ENCODE data around the gene NEUROG2. TPM values are rescaled to one million over a fixed set of nuclear protein-coding genes. Genes with fewer than 3 reads are reported as not detected.
A peak's percentile ranks its signal among the peaks of the same experiment; 100 is the strongest.
"Not testable (repeated sequence)": the region's sequence is repeated elsewhere in the genome, so short reads cannot be mapped to it uniquely, and the experiment has no call there.

NEUROG2 gene
- total RNA-seq = not detected in 2 replicates

- DNase-seq (ENCODE audit: low read depth in 2 of 2) = no peak
Observed at GRCh38 chr4:112516066-112516470, at the start of gene NEUROG2. Gene NEUROG2 (minus strand): TSS chr4:112516180. CDS start chr4:112515475, 705 bp downstream.

GRCh38 chr4:112564706-112565270 lies 48.8 kb upstream of the NEUROG2 start:
- no peak for DNase-seq (ENCODE audit: low read depth in 2 of 2)

DNA sequence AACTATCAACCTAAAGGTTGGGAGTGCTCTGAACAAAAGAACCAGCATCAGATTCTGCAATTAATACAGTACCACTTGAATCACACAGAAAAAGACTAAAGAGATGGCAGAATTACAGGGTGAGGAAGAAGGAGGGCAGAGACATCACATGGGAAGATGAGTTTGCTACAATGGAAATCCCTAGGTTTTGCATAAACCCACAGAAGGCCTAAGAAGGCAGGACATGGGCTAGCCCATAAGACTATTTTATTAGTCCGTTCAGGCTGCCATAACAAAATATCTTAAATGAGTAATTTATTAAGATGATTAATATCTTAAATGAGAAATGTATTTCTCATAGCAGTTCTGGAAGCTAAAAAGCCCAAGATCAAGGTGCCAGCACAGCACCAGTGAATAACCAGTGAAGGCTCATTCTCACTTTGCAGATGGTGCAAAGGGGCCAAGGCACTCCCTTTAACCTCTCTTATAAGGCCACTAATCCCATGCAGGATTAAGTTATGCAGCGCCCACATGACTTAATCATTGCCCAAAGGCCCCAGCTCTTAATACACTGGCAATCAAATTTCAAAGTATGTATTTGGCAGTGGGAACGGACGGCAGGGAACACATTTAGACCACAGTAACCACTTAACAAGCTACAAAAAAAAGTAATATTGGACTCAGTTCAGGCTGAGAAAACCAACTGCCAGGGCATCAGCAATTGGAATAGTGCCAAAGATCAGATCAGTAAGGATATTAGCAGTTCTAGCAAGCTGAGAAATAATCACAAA lies 47.6 kb upstream of the NEUROG2 start:
- DNase-seq (ENCODE audit: low read depth in 2 of 2) = no peak

GRCh38 chr4:112562254-112562879 lies 46.4 kb upstream of the NEUROG2 start:
- DNase-seq (ENCODE audit: low read depth in 2 of 2) = no peak

DNA sequence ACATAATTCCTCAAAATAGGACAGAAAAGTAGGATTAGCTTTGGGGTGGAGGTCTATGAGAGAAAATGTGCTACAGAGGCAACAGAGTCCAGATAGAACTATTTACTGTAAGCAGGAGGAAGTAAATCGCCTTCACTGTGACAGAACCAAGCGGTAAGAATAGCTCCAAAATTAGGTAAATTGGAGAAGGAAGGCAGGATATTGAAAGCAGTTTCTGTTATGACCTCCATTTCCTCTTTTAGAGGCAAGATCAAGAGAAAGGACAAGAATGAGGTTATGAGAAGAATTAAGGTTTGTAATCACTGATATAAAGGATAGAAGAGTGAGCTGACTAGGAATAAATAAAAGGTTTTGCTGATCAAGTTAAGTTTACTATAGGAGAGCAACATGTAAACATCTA lies 44.1 kb upstream of the NEUROG2 start:
- DNase-seq (ENCODE audit: low read depth in 2 of 2) = no peak

DNA sequence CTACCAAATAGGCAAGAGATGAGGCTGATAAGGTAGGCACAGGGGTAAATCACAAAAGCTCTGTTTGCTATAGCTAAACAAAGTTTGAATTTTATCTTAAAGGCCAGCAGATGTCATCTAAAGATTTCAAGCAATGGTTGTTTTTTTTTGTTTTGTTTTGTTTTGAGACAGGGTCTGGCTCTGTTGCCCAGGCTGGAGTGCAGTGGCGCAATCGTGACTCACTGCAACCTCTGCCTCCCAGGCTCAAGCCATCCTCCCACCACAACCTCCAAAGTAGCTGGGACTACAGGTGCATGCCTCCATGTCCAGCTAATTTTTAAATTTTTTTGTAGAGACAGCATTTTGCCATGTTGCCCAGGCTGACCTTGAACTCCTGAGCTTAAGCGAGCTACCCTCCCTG lies 43.1 kb upstream of the NEUROG2 start:
- DNase-seq (ENCODE audit: low read depth in 2 of 2) = no peak

- no peak for DNase-seq (ENCODE audit: low read depth in 2 of 2)
Observed at GRCh38 chr4:112557676-112558411, 41.9 kb upstream of the NEUROG2 start.

- not testable (repeated sequence) for DNase-seq (ENCODE audit: low read depth in 2 of 2)
Observed at GRCh38 chr4:112554271-112554670, 38.3 kb upstream of the NEUROG2 start.

DNA sequence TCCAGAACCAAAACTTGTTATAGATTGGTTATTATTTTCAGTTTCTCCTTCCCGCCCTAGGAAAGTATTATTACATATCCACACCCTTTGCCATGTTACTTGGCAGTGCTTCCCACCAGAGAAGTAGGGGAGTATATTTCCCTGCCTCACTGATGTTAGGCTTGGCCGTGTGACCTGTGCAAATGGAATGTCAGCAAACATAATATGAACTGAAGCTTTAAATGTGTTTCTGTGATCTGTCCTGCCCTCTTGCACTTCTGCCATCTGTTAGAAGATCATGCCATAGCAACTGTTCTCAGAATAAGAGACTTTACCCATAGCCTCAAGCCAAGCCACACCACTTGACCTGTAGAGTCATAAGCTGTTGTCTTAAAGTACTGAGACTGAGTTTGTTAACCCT lies 36.7 kb upstream of the NEUROG2 start:
- no peak for DNase-seq (ENCODE audit: low read depth in 2 of 2)

DNA sequence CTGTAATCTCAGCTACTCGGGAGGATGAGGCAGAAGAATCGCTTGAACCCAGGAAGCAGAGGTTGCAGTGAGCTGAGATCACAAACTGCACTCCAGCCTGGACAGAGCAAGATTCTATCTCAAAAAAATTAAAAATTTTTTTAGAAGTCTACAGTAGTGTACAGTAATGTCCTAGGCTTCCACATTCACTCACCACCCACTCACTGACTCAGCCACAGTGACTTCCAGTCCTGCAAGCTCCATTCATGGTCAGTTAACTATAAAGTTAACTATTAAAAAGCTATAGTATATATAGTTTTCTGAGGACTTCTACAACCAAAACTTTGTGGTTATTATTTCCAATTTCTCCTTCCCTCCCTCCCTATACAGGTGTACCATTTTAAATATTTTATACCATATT lies 34.7 kb upstream of the NEUROG2 start:
- DNase-seq (ENCODE audit: low read depth in 2 of 2) = no peak

GRCh38 chr4:112546476-112546875 lies 30.5 kb upstream of the NEUROG2 start:
- no peak for DNase-seq (ENCODE audit: low read depth in 2 of 2)

GRCh38 chr4:112545346-112545745 lies 29.4 kb upstream of the NEUROG2 start:
- DNase-seq (ENCODE audit: low read depth in 2 of 2) = no peak

GRCh38 chr4:112540695-112541094 lies 24.7 kb upstream of the NEUROG2 start:
- no peak for DNase-seq (ENCODE audit: low read depth in 2 of 2)

- DNase-seq (ENCODE audit: low read depth in 2 of 2) = no peak
Observed at GRCh38 chr4:112536123-112536522, 20.1 kb upstream of the NEUROG2 start.

DNA sequence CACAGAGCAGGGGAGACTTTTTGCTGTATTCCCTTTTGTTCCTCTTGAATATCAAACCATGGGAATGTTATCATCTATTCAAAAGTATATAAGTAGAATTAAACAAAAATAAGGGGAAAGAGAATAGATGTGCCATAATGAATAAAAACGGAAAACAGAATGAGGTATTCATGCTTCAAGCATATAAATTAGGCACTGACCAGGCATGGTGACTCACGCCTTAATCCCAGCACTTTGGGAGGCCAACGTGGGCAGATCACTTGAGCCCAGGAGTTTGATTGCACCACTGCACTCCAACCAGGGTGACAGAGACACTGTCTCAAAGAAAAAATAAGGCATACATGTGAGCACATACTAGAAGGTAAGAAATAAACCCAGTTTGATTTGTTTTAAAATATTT lies 16.3 kb upstream of the NEUROG2 start:
- no peak for DNase-seq (ENCODE audit: low read depth in 2 of 2)

DNA sequence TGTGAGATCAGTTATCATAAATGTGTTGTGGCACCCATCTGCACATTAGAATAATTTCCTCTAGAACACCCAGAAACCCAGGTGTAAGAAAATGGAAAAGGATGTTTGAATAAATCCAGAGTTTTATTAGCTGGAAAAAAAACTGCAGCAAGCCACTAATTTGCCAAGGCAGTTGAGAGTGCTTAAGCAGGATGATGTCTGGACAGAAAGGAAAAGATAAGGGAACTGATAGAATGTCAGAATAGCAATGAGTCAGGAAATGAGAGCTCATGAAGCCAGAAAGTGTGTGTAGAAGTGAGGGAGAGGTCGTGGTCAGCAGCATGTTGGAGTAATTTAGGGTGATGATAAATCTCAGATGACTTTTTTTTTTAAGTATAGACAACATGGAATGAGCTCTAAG lies 15.2 kb upstream of the NEUROG2 start:
- DNase-seq (ENCODE audit: low read depth in 2 of 2) = no peak

DNA sequence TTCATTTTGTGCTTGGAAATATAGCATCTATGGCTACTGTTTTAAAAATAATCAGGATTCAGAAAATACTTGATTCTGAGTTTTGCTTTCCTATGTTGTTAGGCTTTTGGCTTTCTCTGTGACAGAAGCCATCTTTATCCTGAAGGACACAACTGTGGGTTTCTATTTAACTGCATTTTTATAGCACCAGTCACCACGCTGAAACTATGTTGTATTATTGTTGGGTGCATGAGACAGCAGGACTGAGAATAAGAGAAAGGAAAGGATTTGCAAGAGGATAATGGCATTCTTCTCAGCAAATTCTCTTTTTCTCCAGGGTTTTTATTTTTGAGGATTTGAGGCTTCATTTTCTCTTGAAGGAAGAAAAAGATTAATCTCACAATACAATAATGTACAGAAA lies 10.1 kb upstream of the NEUROG2 start:
- no peak for DNase-seq (ENCODE audit: low read depth in 2 of 2)

GRCh38 chr4:112523764-112524505 lies 8.0 kb upstream of the NEUROG2 start:
- peak; percentile 29 to 51 for DNase-seq (ENCODE audit: low read depth in 2 of 2)

- DNase-seq (ENCODE audit: low read depth in 2 of 2) = peak; percentile 38 to 57
Observed at GRCh38 chr4:112523008-112523721, 7.2 kb upstream of the NEUROG2 start.

DNA sequence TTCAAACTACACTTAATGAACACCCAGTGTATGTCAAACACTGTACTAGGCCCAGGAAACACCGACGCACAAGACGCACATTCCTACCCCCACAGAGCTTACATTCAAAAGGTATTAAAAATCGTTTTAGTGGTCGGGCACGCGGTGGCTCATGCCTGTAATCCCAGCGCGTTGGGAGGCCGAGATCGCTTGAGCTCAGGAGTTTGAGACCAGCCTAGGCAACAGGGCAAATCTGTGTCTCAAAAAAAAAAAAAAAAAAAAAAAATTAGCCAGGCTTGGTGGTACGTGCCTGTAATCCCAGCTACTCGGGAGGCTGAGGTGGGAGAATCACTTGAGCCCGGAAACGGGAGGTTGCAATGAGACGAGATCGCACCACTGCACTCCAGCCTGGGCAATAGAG lies 6.5 kb upstream of the NEUROG2 start:
- not testable (repeated sequence) for DNase-seq (ENCODE audit: low read depth in 2 of 2)

Data from lung microvascular endothelial cell (primary cell).